K562 (cell line): ENCODE results near the gene FAM227B. TPM values are rescaled to one million over a fixed set of nuclear protein-coding genes. Genes with fewer than 3 reads are reported as not detected.

Source experiments
- ATAC-seq: fragments of 200-7000 bp; cut with Tn5 transposase; 3 replicates; pipeline ENCODE4 v1.9.1; 2020; ENCODE audit warnings: moderate library complexity
- BruUV-seq: library from RNA; stranded (reverse); fragments of 400-500 nt; replicated peaks from 2 replicates; lab custom pipeline; 2021; lab: Mats Ljungman, UMichigan
- CTCF ChIA-PET: fragments of 300-600 bp; formaldehyde crosslinking; extraction: SDS; loops from one replicate; lab custom pipeline; 2021; ENCODE audit warnings: low intra/inter-chr PET ratio; lab: Yijun Ruan, JAX
- POLR2A ChIA-PET: fragments of 300-600, 350-650 bp; sonication (Branson Sonifier 250); formaldehyde crosslinking; extraction: SDS; loops from one replicate; lab custom pipeline; 2021; ENCODE audit warnings: antibody characterized with exemption, inconsistent platforms; lab: Yijun Ruan, JAX
- DNase-seq, 4 experiments: peaks; one replicate each; pipeline versions ENCODE4 v3.0.0 to v3.0.0-alpha.2; 2011 to 2018; ENCODE audit warnings: low spot score in 3 of 4, mixed read lengths in 3 of 4; ENCODE audit errors: extremely low read depth in 1 of 4
- FAIRE-seq: peaks from 2 replicates; lab custom pipeline; 2011; peaks lifted over from hg19 to GRCh38; lab: Jason Lieb, UNC
- H2AFZ ChIP-seq: 2 replicates; pipeline ENCODE4 v1.6.0; 2011; ENCODE audit warnings: low read depth, low read length, control low read depth, inconsistent platforms
- H3K27ac ChIP-seq: fragments of 200-600 bp; 3 replicates; pipeline ENCODE4 v1.8.0; 2011; ENCODE audit warnings: low read depth, mild to moderate bottlenecking, control low read depth, inconsistent platforms, low read length, moderate library complexity, mixed read lengths; ENCODE audit errors: extremely low read depth
- H3K27me3 ChIP-seq, 2 experiments: fragments of 300-600 bp in 1 of 2; 2 replicates in 1 of 2; 3 replicates in 1 of 2; pipeline versions ENCODE4 v1.6.0 to v1.8.0; 2011; ENCODE audit warnings: inconsistent platforms in 2 of 2, low read length in 2 of 2, mild to moderate bottlenecking in 1 of 2, mixed read lengths in 1 of 2, moderate library complexity in 1 of 2; ENCODE audit not compliant: control insufficient read depth in 2 of 2, insufficient read depth in 2 of 2
- H3K36me3 ChIP-seq: fragments of 300-600 bp; 3 replicates; pipeline ENCODE4 v1.8.0; 2011; ENCODE audit warnings: mild to moderate bottlenecking, low read length, inconsistent platforms; ENCODE audit not compliant: control insufficient read depth, insufficient read depth
- H3K4me1 ChIP-seq, 2 experiments: fragments of 200-600 bp in 1 of 2; replicated peaks in 1 of 2; 2 replicates in 1 of 2; 3 replicates in 1 of 2; pipeline versions ENCODE4 v1.5.1 to v1.8.0; 2011; ENCODE audit warnings: inconsistent platforms in 2 of 2, low read length in 2 of 2, mild to moderate bottlenecking in 1 of 2, mixed read lengths in 1 of 2, moderate library complexity in 1 of 2; ENCODE audit not compliant: control insufficient read depth in 2 of 2, insufficient read depth in 2 of 2
- H3K4me2 ChIP-seq: 2 replicates; pipeline ENCODE4 v1.6.1; 2011; ENCODE audit warnings: low read length, control low read depth, inconsistent platforms, mixed read lengths; ENCODE audit not compliant: insufficient read depth
- H3K4me3 ChIP-seq: fragments of 200-600 bp; sonication (generic), shearing (Covaris generic); 2 replicates; pipeline ENCODE4 v1.5.1; 2016; ENCODE audit warnings: control low read depth, inconsistent platforms
- H3K79me2 ChIP-seq: fragments of 200-600 bp; 3 replicates; pipeline ENCODE4 v1.8.0; 2011; ENCODE audit warnings: low read length, inconsistent platforms; ENCODE audit not compliant: control insufficient read depth, insufficient read depth
- H3K9ac ChIP-seq, 2 experiments: 2 replicates each; pipeline versions ENCODE4 v1.6.0 to v1.6.1; 2011; ENCODE audit warnings: low read depth in 2 of 2, low read length in 2 of 2, control low read depth in 1 of 2, inconsistent platforms in 1 of 2, mild to moderate bottlenecking in 1 of 2, mixed read lengths in 1 of 2; ENCODE audit not compliant: insufficient read depth in 1 of 2
- H3K9me1 ChIP-seq: one replicate; pipeline ENCODE4 v1.6.0; 2011; ENCODE audit warnings: inconsistent platforms, mild to moderate bottlenecking, low read length, moderate library complexity; ENCODE audit not compliant: control insufficient read depth, insufficient read depth
- H3K9me3 ChIP-seq: replicated peaks from 2 replicates; pipeline ENCODE4 v1.5.1; 2011; ENCODE audit warnings: low read depth, low read length, inconsistent platforms; ENCODE audit not compliant: control insufficient read depth, insufficient read depth
- H4K20me1 ChIP-seq: replicated peaks from 2 replicates; pipeline ENCODE4 v1.6.1; 2011; ENCODE audit warnings: low read length, inconsistent platforms, mixed read lengths; ENCODE audit not compliant: control insufficient read depth, insufficient read depth
- BMI1 ChIP-seq: fragments of 150-350 bp; IDR thresholded peaks from 2 replicates; pipeline ENCODE4 v1.6.1; 2014; ENCODE audit warnings: low read length
- GTF2F1 ChIP-seq: IDR thresholded peaks from 2 replicates; pipeline ENCODE4 v1.6.1; 2011; ENCODE audit warnings: low read depth, low read length, improper control_type of control experiment
- JUNB ChIP-seq: fragments of 450-650 bp; formaldehyde crosslinking; conservative IDR thresholded peaks from 2 replicates; pipeline ENCODE4 v1.4.0; 2020; ENCODE audit warnings: mild to moderate bottlenecking
- NFE2 ChIP-seq: IDR thresholded peaks from 2 replicates; pipeline ENCODE4 v1.6.1; 2014; ENCODE audit warnings: antibody characterized with exemption, low read depth
- NR2F6 ChIP-seq: fragments of 450-650 bp; formaldehyde crosslinking; IDR thresholded peaks from 2 replicates; pipeline ENCODE4 v1.4.0; 2020; ENCODE audit warnings: mild to moderate bottlenecking
- POU5F1 ChIP-seq: fragments of 150-350 bp; IDR thresholded peaks from 2 replicates; pipeline ENCODE4 v1.6.1; 2014; ENCODE audit warnings: borderline replicate concordance, low read length, low read depth, mild to moderate bottlenecking; ENCODE audit not compliant: partially characterized antibody
- PRMT5 ChIP-seq: sonication (generic); formaldehyde crosslinking; IDR thresholded peaks from 2 replicates; pipeline ENCODE4 v1.5.0; 2020; ENCODE audit warnings: missing genetic modification reagents
- SIN3B ChIP-seq: fragments of 450-650 bp; IDR thresholded peaks from 2 replicates; pipeline ENCODE4 v1.6.1; 2017; ENCODE audit warnings: low read depth, mild to moderate bottlenecking, moderate library complexity
- SMAD3 ChIP-seq: fragments of 450-650 bp; formaldehyde crosslinking; conservative IDR thresholded peaks from 2 replicates; pipeline ENCODE4 v1.4.0; 2020; ENCODE audit warnings: mild to moderate bottlenecking
- SMC3 ChIP-seq: conservative IDR thresholded peaks from 2 replicates; pipeline ENCODE4 v1.6.1; 2011; ENCODE audit warnings: low read depth, low read length, improper control_type of control experiment; ENCODE audit not compliant: insufficient read depth
- ZFP91 ChIP-seq: sonication (generic); formaldehyde crosslinking; IDR thresholded peaks from 2 replicates; pipeline ENCODE4 v1.8.0; 2022; ENCODE audit warnings: mild to moderate bottlenecking, missing genetic modification reagents
- ZFX ChIP-seq: sonication (generic); formaldehyde crosslinking; IDR thresholded peaks from 2 replicates; pipeline ENCODE4 v1.8.0; 2022; ENCODE audit warnings: mild to moderate bottlenecking, missing genetic modification reagents, moderate library complexity
- ZNF174 ChIP-seq: fragments of 250-450 bp; sonication (Bioruptor Pico); IDR thresholded peaks from 2 replicates; pipeline ENCODE4 v1.4.0; 2020; ENCODE audit warnings: mild to moderate bottlenecking
- ZNF354B ChIP-seq: fragments of 250-450 bp; sonication (Bioruptor Pico); IDR thresholded peaks from 2 replicates; pipeline ENCODE4 v1.4.0; 2020
- WGBS: fragments of 100-300 bp; shearing (Covaris generic); methylation state at CpG from one replicate; pipeline ENCODE4 v1.1.6; 2016; ENCODE audit warnings: low coverage, mixed read lengths; ENCODE audit not compliant: insufficient coverage; ENCODE audit errors: missing lambda C conversion rate; 5-methylcytosine and 5-hydroxymethylcytosine counted together
- in situ Hi-C: fragments of 300-500 bp; cut with MboI; formaldehyde crosslinking; loops from 4 replicates; pipeline ENCODE4 v1.15.0; 2018; ENCODE audit warnings: inconsistent platforms, mixed read lengths
- intact Hi-C: fragments of 100-400 bp; cut with micrococcal nuclease; formaldehyde crosslinking; loops from 2 replicates; pipeline ENCODE4 v1.14.2; 2022
- polyA plus RNA-seq, 8 experiments: library from polyadenylated mRNA; depleted of rRNA in 4 of 8; stranded (reverse) in 5 of 8; unstranded in 3 of 8; fragments of >200 nt; fragmentation: Nextera tagmentation in 2 of 8; fragmentation: Illumina TruSeq in 1 of 8; extraction: Ambion mirVana in 2 of 8; extraction: Trizol in 1 of 8; gene quantifications; 2 replicates each; pipeline versions ENCODE4 v1.2.1 to v1.2.3, GENCODE V29; 2011 to 2014; ENCODE audit warnings: inconsistent platforms in 1 of 8, missing spikeins in 1 of 8
- total RNA-seq, 7 experiments: library from RNA; depleted of rRNA in 6 of 7; stranded (reverse); fragments of >200 nt in 6 of 7; fragmentation: Illumina TruSeq in 2 of 7; extraction: Trizol in 2 of 7; gene quantifications; 2 replicates each; pipeline versions ENCODE4 v1.2.1 to v1.2.3, GENCODE V29; 2011 to 2021; ENCODE audit warnings: low replicate concordance in 1 of 7

The FAM227B gene
- total and polyA plus RNA-seq, 9 of the 15 experiments (the other 6 are each of a cell fraction or from before 2014, with no cell fraction given), result 5.1 to 12.5 (median 11.2) TPM

GRCh38 chr15:49589030-49589429, 31.6 kb downstream of the FAM227B start (continued):
- TF ChIP-seq ZFP91 (CRISPR knock-in tag), result no peak
- no peak for TF ChIP-seq GTF2F1
- TF ChIP-seq JUNB (CRISPR knock-in tag), result no peak
- TF ChIP-seq PRMT5, result no peak
- TF ChIP-seq SMAD3 (CRISPR knock-in tag), result no peak
- TF ChIP-seq SMC3, result no peak
- TF ChIP-seq POU5F1, result no peak
- TF ChIP-seq ZNF174 (CRISPR knock-in tag), result no peak
- no peak for TF ChIP-seq NR2F6
- TF ChIP-seq ZNF354B (CRISPR knock-in tag), result no peak
- TF ChIP-seq ZFX (CRISPR knock-in tag), result no peak

DNA sequence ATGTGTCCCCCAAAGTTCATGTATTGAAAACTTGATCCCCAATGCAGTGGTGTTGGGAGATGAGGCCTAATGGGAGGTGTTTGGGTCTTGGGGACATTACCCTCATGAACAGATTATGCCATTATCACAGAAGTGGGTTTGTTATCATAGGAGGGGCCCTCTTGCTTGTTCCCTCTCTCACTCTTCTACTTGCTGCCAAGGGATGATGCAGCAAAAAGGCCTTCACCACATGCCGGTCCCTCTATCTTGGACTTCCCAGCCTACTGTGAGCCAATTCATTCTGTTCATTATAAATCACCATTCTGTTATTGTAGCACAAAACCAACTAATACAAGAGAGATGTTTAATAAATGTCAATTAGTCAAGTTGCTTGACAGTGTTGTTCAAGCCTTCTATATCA, 47.2 kb downstream of the FAM227B start:
- BruUV-seq, result no TSS peak
- no peak for FAIRE-seq

More for the DNA sequence above, 47.2 kb downstream of the FAM227B start:
- Histone ChIP-seq H3K9me3 (no peaks in the 10 kb centered on the region), H3K4me2 (no peak overlapping the region), H3K79me2 (no peaks in the 10 kb centered on the region), H3K4me3 (no peak overlapping the region), H3K9me1 (no peaks in the 10 kb centered on the region), H3K36me3 (no peaks in the 10 kb centered on the region), H3K4me1 (no peaks in the 10 kb centered on the region), H4K20me1 (no peaks in the 10 kb centered on the region), H3K27me3 (no peaks in the 10 kb centered on the region), H3K9ac (no peak overlapping the region), H3K27ac (no peak overlapping the region), H2AFZ (no peak overlapping the region)
- TF ChIP-seq NFE2 (peak; percentile 27; the same call in 1 of the 2 replicates), BMI1 (no peak), SIN3B (no peak)
- DNase-seq (no peak), ATAC-seq (no peak)
- POLR2A ChIA-PET, result no interaction called here
- intact Hi-C loops, result no loop called here
- CTCF ChIA-PET, result no interaction called here
- in situ Hi-C loops, result no loop called here
- 0% methylated on average over 1 of the region's 1 CpG for WGBS
